IPS DF 4.7 (cell line): ENCODE data around the gene GARIN3.

Experiments
- DNase-seq: peaks from one replicate; pipeline ENCODE4 v3.0.0-alpha.2; 2013; ENCODE audit warnings: low spot score; ENCODE audit errors: extremely low read depth

Gene GARIN3

GRCh38 chr5:157148734-157149615, 17.1 kb downstream of the GARIN3 start:
- DNase-seq: peak; percentile 49

DNA sequence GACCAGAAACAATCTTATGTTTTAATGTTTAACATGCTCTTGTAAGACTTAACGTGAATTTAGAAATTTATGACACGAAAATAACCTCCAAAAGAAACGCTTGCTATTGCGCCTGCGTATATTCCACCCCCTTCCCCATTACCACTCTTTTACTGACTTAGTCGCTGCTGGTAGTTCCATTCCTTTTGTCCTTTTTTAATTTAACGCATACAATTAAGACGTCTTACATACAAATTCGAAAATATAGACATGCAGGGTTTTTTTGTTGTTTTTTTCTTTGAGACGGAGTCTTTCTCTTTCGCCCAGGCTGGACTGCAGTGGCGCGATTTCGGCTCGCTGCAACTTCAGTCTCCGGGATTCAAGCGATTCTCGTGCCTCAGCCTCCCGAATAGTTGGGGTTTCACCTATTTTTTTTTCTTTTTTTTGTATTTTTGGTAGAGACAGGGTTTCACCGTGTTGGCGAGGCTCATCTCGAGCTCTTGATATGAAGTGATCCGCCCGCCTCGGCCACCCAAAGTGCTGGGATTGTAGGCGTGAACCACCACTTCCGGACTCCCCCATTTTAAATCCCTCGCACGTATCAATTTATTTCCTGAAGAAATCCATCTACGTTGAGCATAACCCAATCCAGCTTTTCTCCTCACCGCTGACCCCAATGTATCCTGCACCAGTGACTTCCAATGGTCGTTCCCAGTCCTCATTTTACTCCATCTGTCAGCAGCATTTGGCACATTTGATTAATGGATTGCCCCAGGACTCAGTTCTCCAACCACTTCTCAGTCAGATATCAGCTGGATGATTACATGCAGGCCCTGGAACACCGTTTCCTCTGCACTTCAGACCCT, 22.7 kb downstream of the GARIN3 start:
- no peak for DNase-seq

GRCh38 chr5:157142317-157143126, 23.5 kb downstream of the GARIN3 start, which contains the start of gene MED7:
Gene MED7 (minus strand): TSS chr5:157142865. CDS start chr5:157139431, 3,434 bp downstream.
- DNase-seq: peak; percentile 99

- DNase-seq: no peak
Measured at GRCh38 chr5:157137691-157138090, 28.4 kb downstream of the GARIN3 start.

DNA sequence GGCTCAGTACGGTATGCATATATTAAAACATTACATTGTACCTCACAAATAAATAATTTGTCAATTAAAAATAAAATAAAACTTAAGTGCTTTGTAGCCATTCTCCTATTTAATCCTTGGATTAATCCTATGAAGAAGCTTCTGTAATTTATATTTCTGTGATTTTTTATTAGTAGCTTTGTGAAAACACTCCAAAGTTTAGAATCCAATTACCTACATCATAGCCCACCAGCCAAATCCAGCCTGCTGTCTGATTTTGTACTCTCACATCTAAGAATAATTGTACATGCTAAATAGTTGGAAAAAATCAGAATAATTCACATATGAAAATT, 33.8 kb downstream of the GARIN3 start:
- no peak for DNase-seq

- no peak for DNase-seq
Measured at GRCh38 chr5:157130925-157131324, 35.1 kb downstream of the GARIN3 start.

- DNase-seq: no peak
Measured at GRCh38 chr5:157121709-157122108, 44.4 kb downstream of the GARIN3 start.

- no peak for DNase-seq
Measured at GRCh38 chr5:157120102-157120501, 46.0 kb downstream of the GARIN3 start.

DNA sequence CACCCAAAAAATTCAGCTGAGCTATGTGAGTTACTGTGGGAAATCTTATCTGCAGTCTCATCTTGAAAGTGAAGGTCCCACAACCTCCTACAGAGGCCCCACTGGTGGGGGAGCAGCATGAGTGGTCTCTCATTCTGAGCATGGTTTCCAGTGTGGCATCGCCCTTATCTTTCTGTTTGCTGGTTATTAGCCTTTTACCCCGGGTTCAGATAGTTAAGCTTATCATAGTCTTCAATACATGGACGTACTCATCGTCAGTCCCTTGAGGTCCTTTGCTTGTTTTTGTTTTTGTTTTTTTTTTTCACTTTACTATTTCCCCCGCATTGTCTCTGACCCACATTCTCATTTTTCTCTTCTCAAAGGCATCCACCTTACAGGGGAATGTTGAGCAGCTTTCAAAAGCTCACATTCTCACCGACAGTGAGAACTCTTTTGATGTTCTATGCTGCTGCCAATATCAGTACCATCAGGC, 49.5 kb downstream of the GARIN3 start:
- DNase-seq: no peak

DNA sequence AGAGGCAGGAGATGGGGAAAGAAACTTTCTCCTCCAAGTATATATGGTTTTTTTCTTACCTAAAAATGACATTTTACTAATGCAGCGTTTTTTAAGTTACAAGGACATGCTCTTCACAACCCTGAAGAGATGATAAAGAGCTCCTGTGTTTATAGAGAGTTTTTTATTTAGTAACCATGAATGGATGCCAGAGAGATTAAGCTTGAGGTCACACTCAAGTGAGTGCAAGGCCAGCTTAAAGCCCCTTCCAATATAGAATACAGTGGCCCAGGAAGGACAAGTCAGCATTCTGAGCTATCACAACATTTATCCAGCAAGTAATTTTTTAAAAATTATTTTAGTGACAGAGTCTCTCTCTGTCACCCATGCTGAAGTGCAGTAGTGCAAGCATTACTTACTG, 50.6 kb downstream of the GARIN3 start:
- no peak for DNase-seq

GRCh38 chr5:157115012-157115411, 51.1 kb downstream of the GARIN3 start:
- DNase-seq: no peak

GRCh38 chr5:157113002-157113401, 53.1 kb downstream of the GARIN3 start:
- DNase-seq: no peak
